Tracheal epithelial cell (primary cell): ENCODE measurements around the gene ETDC. TPM values are rescaled to one million over a fixed set of nuclear protein-coding genes. Genes with fewer than 3 reads are reported as not detected.

Experiments used
- total RNA-seq: library from RNA; depleted of rRNA; stranded (reverse); fragments of >200 nt; gene quantifications from 2 replicates; pipeline ENCODE4 v1.2.1, GENCODE V29; 2014

The ETDC gene
- total RNA-seq, result not detected in 2 replicates

DNA sequence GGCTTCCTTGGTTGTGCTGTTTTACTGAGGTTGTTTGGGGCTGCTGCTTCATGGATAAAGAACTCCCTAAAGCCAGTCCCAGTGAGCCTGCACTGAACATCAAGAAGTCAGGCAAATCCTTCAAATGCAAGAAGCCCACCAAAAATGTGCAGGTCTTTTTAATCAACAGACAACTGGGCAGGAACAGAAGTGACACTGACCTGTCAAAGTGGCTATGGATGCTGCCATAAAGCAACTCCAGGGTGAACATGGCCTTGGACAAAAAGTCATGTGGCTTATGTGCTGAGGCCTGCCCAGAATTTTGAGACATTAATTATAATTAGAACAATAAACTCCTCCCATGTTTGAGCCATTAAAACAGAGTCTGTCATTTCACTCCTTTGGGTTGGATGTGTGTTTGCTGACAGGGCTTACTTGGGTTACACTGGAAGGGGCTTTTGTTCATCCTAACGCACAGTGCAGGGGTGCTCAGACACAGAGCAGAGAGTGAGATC lies at the start of gene ETDC:
ETDC (plus strand) TSS at position 51 of the 494 bp plus-strand sequence; CDS start at position 51, 0 bp downstream.

Other genes with a start within 250 kb of the ETDC start
- 0.64 and 0.72 TPM in 2 replicates for gene SMIM10L2B, start 210.8 kb upstream of the ETDC start, total RNA-seq
- not detected in 2 replicates for gene ETDB, start 189.0 kb upstream of the ETDC start, total RNA-seq
- gene CT55, start 138.1 kb upstream of the ETDC start, total RNA-seq, result not detected in 2 replicates
- not detected in 2 replicates for gene ETDA, start 57.4 kb upstream of the ETDC start, total RNA-seq
- 3.4 and 4.7 TPM in 2 replicates for gene ZNF75D, start 34.6 kb downstream of the ETDC start, total RNA-seq
- 4.6 and 4.9 TPM in 2 replicates for gene ZNF449, start 35.3 kb downstream of the ETDC start, total RNA-seq
- 2.2 and 5.5 TPM in 2 replicates for gene SMIM10L2A, start 112.5 kb downstream of the ETDC start, total RNA-seq
- gene INTS6L, start 211.2 kb downstream of the ETDC start, total RNA-seq, result 2.7 and 5.5 TPM in 2 replicates